Gastrocnemius medialis (tissue), 4 donors: ENCODE results near the gene CLEC4G.

Experiments
- CTCF ChIP-seq, 5 experiments: fragments of 450-650 bp in 3 of 5; fragments of 200-600 bp in 2 of 5; sonication (generic) in 2 of 5; IDR thresholded peaks in 4 of 5; conservative IDR thresholded peaks in 1 of 5; 1 replicate in 4 of 5; 2 replicates in 1 of 5; pipeline ENCODE4 v1.5.1; 2016 to 2019; ENCODE audit warnings: antibody characterized with exemption in 5 of 5, mild to moderate bottlenecking in 3 of 5, moderate library complexity in 3 of 5
- POLR2A ChIP-seq, 2 donors: fragments of 450-650 bp; IDR thresholded peaks; one replicate each; pipeline ENCODE4 v1.6.1; 2017; ENCODE audit warnings: antibody characterized with exemption in 2 of 2, mild to moderate bottlenecking in 2 of 2, moderate library complexity in 2 of 2

DNA sequence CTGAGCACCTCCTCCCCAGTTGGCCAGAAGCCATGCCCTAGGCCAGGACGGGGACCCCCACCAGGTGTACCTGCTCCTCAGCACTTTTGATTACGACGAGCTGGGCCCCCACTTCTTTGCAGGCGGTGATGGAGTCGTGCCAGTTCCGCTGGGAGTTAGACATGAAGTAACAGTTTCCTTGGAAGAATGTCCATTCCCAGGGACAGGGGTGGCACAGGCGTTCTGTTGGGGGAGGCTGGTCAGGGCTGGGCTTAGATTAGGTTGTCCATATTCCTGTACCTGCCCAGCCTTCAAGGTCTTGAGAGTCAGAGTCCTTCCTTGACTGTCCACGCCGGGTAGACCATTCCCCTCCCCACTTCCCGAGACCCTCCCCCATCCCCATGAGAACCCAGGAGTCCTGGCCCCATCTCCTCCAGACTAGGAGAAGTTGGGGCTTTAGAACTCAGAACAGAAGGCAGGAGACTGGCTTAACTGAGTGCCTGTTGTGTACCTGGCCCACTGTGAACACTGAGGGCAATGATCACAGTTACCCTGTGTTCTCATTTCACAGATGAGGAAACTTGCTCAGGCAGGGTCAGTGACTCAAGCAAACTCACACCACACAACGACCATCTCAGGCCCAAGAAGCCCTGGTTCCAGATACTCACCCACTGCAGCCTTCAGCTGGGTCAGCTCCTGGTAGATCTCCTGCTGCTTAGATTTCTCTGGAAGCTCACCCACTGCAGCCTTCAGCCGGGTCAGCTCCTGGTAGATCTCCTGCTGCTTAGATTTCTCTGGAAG lies 13.2 kb upstream of the CLEC4G start:
- no peak for TF ChIP-seq POLR2A (IDR thresholded peaks at IDR 0.05)
- TF ChIP-seq CTCF (IDR thresholded peaks at IDR 0.05 in 4 of 5, conservative IDR thresholded peaks at IDR 0.05 in 1 of 5): no peak
